Hepatocyte (in vitro differentiated cells): ENCODE measurements around the gene SRRM4.

Source experiments
- CTCF ChIP-seq: fragments of 200-600 bp; sonication (generic); IDR thresholded peaks from 2 replicates; pipeline ENCODE4 v1.5.1; 2016; ENCODE audit warnings: antibody characterized with exemption, mild to moderate bottlenecking; ENCODE audit not compliant: poor library complexity
- EZH2phosphoT487 ChIP-seq: fragments of 200-600 bp; sonication (generic); IDR thresholded peaks from one replicate; pipeline ENCODE4 v1.6.1; 2018; ENCODE audit warnings: antibody characterized with exemption, mild to moderate bottlenecking, low read depth, moderate library complexity; ENCODE audit not compliant: unreplicated experiment, severe bottlenecking

- no peak for TF ChIP-seq CTCF
- TF ChIP-seq EZH2phosphoT487: no peak
Observed at GRCh38 chr12:119207063-119207560, 225.8 kb downstream of the SRRM4 start.
